Neural cell (in vitro differentiated cells): Measurements from ENCODE around the gene COG2. TPM values are rescaled to one million over a fixed set of nuclear protein-coding genes. Genes with fewer than 3 reads are reported as not detected.

Experiments
- H2AFZ ChIP-seq: fragments of 200-600, 300-800 bp; sonication (generic), shearing (Covaris generic); 2 replicates; pipeline ENCODE4 v1.6.0; 2014; ENCODE audit warnings: low read depth, mild to moderate bottlenecking, antibody characterized with exemption, low read length, moderate library complexity
- H3F3A ChIP-seq: fragments of 200-600 bp; shearing (Covaris generic); 2 replicates; pipeline ENCODE4 v1.6.1; 2016; ENCODE audit warnings: mild to moderate bottlenecking, moderate library complexity, mixed read lengths, antibody characterized with exemption, low read length; ENCODE audit not compliant: insufficient read depth, poor library complexity, severe bottlenecking
- H3K27ac ChIP-seq: fragments of 200-600, 300-800 bp; sonication (generic), shearing (Covaris generic); 2 replicates; pipeline ENCODE4 v1.5.1; 2014; ENCODE audit warnings: mild to moderate bottlenecking, low read length, moderate library complexity
- H3K27me3 ChIP-seq: fragments of 300-800, 200-600 bp; sonication (generic), shearing (Covaris generic); 2 replicates; pipeline ENCODE4 v1.6.0; 2014; ENCODE audit warnings: mild to moderate bottlenecking, low read depth, low read length, moderate library complexity; ENCODE audit not compliant: insufficient read depth
- H3K36me3 ChIP-seq: fragments of 300-800, 200-600 bp; sonication (generic), shearing (Covaris generic); 2 replicates; pipeline ENCODE4 v1.5.1; 2014; ENCODE audit warnings: mild to moderate bottlenecking, antibody characterized with exemption, low read length, moderate library complexity; ENCODE audit not compliant: insufficient read depth
- H3K4me2 ChIP-seq: fragments of 300-800, 200-600 bp; sonication (generic), shearing (Covaris generic); 2 replicates; pipeline ENCODE4 v1.6.0; 2014; ENCODE audit warnings: mild to moderate bottlenecking, low read length
- H3K4me3 ChIP-seq: fragments of 300-800, 200-600 bp; sonication (generic), shearing (Covaris generic); 2 replicates; pipeline ENCODE4 v1.5.1; 2014; ENCODE audit warnings: mild to moderate bottlenecking, low read length, moderate library complexity
- H3K79me2 ChIP-seq: fragments of 200-600 bp; shearing (Covaris generic); replicated peaks from 2 replicates; pipeline ENCODE4 v1.6.0; 2014; ENCODE audit warnings: mild to moderate bottlenecking, low read length, moderate library complexity; ENCODE audit not compliant: insufficient read depth
- H3K9ac ChIP-seq: fragments of 300-800, 200-600 bp; sonication (generic), shearing (Covaris generic); 2 replicates; pipeline ENCODE4 v1.6.1; 2016; ENCODE audit warnings: mild to moderate bottlenecking, low read length, mixed read lengths
- H3K9me2 ChIP-seq: fragments of 200-600 bp; shearing (Covaris generic); 2 replicates; pipeline ENCODE4 v1.6.1; 2016; ENCODE audit warnings: mild to moderate bottlenecking, low read length, mixed read lengths; ENCODE audit not compliant: insufficient read depth
- H3K9me3 ChIP-seq: fragments of 200-600, 300-800 bp; sonication (generic), shearing (Covaris generic); 2 replicates; pipeline ENCODE4 v1.6.1; 2016; ENCODE audit warnings: mild to moderate bottlenecking, mixed run types, low read length, moderate library complexity, mixed read lengths
- H4K20me1 ChIP-seq: fragments of 200-600 bp; shearing (Covaris generic); 2 replicates; pipeline ENCODE4 v1.6.1; 2016; ENCODE audit warnings: mild to moderate bottlenecking, mixed run types; ENCODE audit not compliant: insufficient read depth
- EP300 ChIP-seq: fragments of 450-650 bp; conservative IDR thresholded peaks from 2 replicates; pipeline ENCODE4 v1.6.1; 2014; ENCODE audit warnings: antibody characterized with exemption, mild to moderate bottlenecking, moderate library complexity; ENCODE audit not compliant: poor library complexity, severe bottlenecking
- EZH2 ChIP-seq: fragments of 200-600, 300-800 bp; shearing (Covaris generic), sonication (generic); IDR thresholded peaks from 2 replicates; pipeline ENCODE4 v1.6.1; 2014; ENCODE audit warnings: antibody characterized with exemption, low read length, borderline replicate concordance, mild to moderate bottlenecking; ENCODE audit not compliant: insufficient read depth, poor library complexity, severe bottlenecking
- MXI1 ChIP-seq: fragments of 450-650 bp; conservative IDR thresholded peaks from 2 replicates; pipeline ENCODE4 v1.6.1; 2014; ENCODE audit warnings: antibody characterized with exemption, mild to moderate bottlenecking; ENCODE audit not compliant: poor library complexity, severe bottlenecking
- POLR2AphosphoS5 ChIP-seq: IDR thresholded peaks from 2 replicates; pipeline ENCODE4 v1.6.1; 2012
- RAD21 ChIP-seq: fragments of 450-650 bp; conservative IDR thresholded peaks from 2 replicates; pipeline ENCODE4 v1.6.1; 2014; ENCODE audit warnings: antibody characterized with exemption, mild to moderate bottlenecking, moderate library complexity
- SMC3 ChIP-seq: fragments of 450-650 bp; conservative IDR thresholded peaks from 2 replicates; pipeline ENCODE4 v1.6.1; 2014; ENCODE audit warnings: antibody characterized with exemption, mild to moderate bottlenecking, moderate library complexity; ENCODE audit not compliant: poor library complexity
- TAF1 ChIP-seq: IDR thresholded peaks from 2 replicates; pipeline ENCODE4 v1.6.1; 2012; ENCODE audit warnings: low read depth
- polyA plus RNA-seq: library from polyadenylated mRNA; depleted of rRNA; stranded (reverse); fragments of >200 nt; gene quantifications from 2 replicates; pipeline ENCODE4 v1.2.3, GENCODE V29; 2014
- TF ChIP-seq, protein P1 (sequence below): fragments of 450-650 bp; IDR thresholded peaks from 2 replicates; pipeline ENCODE4 v1.5.1; 2014; ENCODE audit warnings: antibody characterized with exemption, mild to moderate bottlenecking, moderate library complexity; ENCODE audit not compliant: poor library complexity, severe bottlenecking
- TF ChIP-seq, protein P2 (sequence below): IDR thresholded peaks from 2 replicates; pipeline ENCODE4 v1.6.1; 2012; ENCODE audit warnings: borderline replicate concordance

The COG2 gene
- polyA plus RNA-seq, 1 donor from 2014 or later = 14.5 TPM

DNA sequence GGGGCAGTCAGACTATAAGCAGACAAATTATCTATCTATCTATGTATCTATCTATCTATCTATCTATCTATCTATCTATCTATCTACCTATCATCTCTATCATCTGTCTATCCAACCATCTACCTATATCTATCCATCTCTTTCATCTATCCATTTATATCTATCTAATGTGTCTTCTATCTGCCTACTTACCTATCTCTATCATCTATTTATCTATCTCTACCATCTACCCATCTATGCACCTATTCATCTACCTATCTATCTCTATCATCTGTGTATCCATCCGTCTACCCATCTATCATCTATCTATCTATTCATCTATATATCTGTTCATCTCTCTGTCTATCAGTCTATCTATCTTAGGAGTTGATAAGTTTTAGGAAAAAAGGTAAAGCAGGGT is 10.8 kb upstream of the COG2 start:
- Histone ChIP-seq H3K9me2 (no peaks in the 10 kb centered on the region), H3K9me3 (no peaks in the 10 kb centered on the region), H3K4me2 (no peak overlapping the region), H4K20me1 (no peaks in the 10 kb centered on the region), H3K9ac (no peak overlapping the region), H3F3A (no peaks in the 10 kb centered on the region), H2AFZ (no peak overlapping the region), H3K4me3 (no peak overlapping the region), H3K79me2 (no peaks in the 10 kb centered on the region), H3K36me3 (no peaks in the 10 kb centered on the region), H3K27ac (no peak overlapping the region), H3K27me3 (no peaks in the 10 kb centered on the region)
- TF ChIP-seq, protein P1, sequence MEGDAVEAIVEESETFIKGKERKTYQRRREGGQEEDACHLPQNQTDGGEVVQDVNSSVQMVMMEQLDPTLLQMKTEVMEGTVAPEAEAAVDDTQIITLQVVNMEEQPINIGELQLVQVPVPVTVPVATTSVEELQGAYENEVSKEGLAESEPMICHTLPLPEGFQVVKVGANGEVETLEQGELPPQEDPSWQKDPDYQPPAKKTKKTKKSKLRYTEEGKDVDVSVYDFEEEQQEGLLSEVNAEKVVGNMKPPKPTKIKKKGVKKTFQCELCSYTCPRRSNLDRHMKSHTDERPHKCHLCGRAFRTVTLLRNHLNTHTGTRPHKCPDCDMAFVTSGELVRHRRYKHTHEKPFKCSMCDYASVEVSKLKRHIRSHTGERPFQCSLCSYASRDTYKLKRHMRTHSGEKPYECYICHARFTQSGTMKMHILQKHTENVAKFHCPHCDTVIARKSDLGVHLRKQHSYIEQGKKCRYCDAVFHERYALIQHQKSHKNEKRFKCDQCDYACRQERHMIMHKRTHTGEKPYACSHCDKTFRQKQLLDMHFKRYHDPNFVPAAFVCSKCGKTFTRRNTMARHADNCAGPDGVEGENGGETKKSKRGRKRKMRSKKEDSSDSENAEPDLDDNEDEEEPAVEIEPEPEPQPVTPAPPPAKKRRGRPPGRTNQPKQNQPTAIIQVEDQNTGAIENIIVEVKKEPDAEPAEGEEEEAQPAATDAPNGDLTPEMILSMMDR = no peak
- TF ChIP-seq EZH2 (no peak), RAD21 (no peak), TAF1 (no peak), MXI1 (no peak), SMC3 (no peak), POLR2AphosphoS5 (no peak), EP300 (no peak)
- TF ChIP-seq, protein P2, sequence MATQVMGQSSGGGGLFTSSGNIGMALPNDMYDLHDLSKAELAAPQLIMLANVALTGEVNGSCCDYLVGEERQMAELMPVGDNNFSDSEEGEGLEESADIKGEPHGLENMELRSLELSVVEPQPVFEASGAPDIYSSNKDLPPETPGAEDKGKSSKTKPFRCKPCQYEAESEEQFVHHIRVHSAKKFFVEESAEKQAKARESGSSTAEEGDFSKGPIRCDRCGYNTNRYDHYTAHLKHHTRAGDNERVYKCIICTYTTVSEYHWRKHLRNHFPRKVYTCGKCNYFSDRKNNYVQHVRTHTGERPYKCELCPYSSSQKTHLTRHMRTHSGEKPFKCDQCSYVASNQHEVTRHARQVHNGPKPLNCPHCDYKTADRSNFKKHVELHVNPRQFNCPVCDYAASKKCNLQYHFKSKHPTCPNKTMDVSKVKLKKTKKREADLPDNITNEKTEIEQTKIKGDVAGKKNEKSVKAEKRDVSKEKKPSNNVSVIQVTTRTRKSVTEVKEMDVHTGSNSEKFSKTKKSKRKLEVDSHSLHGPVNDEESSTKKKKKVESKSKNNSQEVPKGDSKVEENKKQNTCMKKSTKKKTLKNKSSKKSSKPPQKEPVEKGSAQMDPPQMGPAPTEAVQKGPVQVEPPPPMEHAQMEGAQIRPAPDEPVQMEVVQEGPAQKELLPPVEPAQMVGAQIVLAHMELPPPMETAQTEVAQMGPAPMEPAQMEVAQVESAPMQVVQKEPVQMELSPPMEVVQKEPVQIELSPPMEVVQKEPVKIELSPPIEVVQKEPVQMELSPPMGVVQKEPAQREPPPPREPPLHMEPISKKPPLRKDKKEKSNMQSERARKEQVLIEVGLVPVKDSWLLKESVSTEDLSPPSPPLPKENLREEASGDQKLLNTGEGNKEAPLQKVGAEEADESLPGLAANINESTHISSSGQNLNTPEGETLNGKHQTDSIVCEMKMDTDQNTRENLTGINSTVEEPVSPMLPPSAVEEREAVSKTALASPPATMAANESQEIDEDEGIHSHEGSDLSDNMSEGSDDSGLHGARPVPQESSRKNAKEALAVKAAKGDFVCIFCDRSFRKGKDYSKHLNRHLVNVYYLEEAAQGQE = no peak

DNA sequence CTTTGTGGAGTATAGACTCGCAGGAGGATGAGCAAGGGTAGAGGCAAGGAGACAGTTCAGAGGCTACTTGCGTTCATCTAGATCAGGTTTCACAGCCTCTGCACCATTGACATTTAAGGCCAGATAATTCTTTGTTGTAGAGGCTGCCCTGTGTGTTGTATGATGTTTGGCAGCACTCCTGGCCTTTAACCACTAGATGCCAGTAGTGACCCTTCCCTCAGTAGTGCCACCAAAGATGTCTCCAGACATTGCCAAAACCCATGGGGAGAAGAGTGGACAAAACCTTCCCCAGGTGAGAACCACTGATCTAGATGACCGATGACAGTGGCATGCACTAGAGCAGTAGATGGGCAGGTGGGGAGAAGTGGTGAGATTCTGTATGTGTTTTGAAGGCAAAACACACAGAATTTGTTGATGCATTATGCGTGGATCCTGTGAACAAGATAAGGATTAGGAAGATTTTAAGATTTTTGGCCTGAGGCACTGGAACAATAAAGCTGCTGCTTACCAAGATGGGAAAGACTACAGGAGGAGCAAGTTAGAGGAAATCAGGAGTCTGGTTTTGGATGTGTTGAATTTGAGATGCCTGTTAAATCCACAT is 9.9 kb upstream of the COG2 start:
- H3K36me3 ChIP-seq = no peaks in the 10 kb centered on the region
- no peak overlapping the region for H3K4me2 ChIP-seq
- no peaks in the 10 kb centered on the region for H3K9me2 ChIP-seq
- TF ChIP-seq, protein P2 = no peak
- TF ChIP-seq MXI1 (no peak), EZH2 (no peak), POLR2AphosphoS5 (no peak), EP300 (no peak), SMC3 (peak; percentile 33), RAD21 (peak; percentile 32), TAF1 (no peak)
- TF ChIP-seq, protein P1 = peak; percentile 48
- no peaks in the 10 kb centered on the region for H4K20me1 ChIP-seq
- no peaks in the 10 kb centered on the region for H3K27me3 ChIP-seq
- H3K27ac ChIP-seq = no peak overlapping the region
- H3K9ac ChIP-seq = no peak overlapping the region
- H3K9me3 ChIP-seq = no peaks in the 10 kb centered on the region
- no peaks in the 10 kb centered on the region for H3F3A ChIP-seq
- H2AFZ ChIP-seq = no peak overlapping the region
- H3K4me3 ChIP-seq = no peak overlapping the region
- H3K79me2 ChIP-seq = no peaks in the 10 kb centered on the region
